ENCODE results near the gene MAG. TPM values are rescaled to one million over a fixed set of nuclear protein-coding genes. Genes with fewer than 3 reads are reported as not detected.

MAG gene
- total RNA-seq, 1 experiment from 2014 or later = not detected

GRCh38 chr19:35261356-35262100 is 30.4 kb upstream of the MAG start:
- no peak overlapping the region for H3K27ac ChIP-seq (ENCODE audit: insufficient read length, low read depth, low read length)
- Mint-ChIP-seq H3K4me3 (no peak overlapping the region), H3K36me3 (ENCODE audit: insufficient read depth in 1 of 3, low read depth in 3 of 3) (peaks cover 26 to 86% (median 80%) of the 10 kb centered on the region in 3 experiments), H3K9me3 (no peaks in the 10 kb centered on the region), H3K27ac (peak overlapping the region in 1 of 3 experiments; percentile 55; a peak in 1 of 7 replicates), H3K4me1 (peaks cover 16% of the 10 kb centered on the region in 2 experiments), H3K27me3 (ENCODE audit: low read depth) (no peaks in the 10 kb centered on the region)
- H2BK5ac ChIP-seq (ENCODE audit: insufficient read length, low read length) = no peak overlapping the region
- H3K4ac ChIP-seq (ENCODE audit: low read depth, low read length) = no peak overlapping the region
- H3K4me2 ChIP-seq (ENCODE audit: insufficient read depth, insufficient read length, low read length) = no peak overlapping the region
- H3K4me1 ChIP-seq (ENCODE audit: insufficient read depth, low read length) = no peaks in the 10 kb centered on the region
- no peak overlapping the region for H4K8ac ChIP-seq (replicated peaks; ENCODE audit: insufficient read length, low read depth, low read length)
- H2AK5ac ChIP-seq (ENCODE audit: insufficient read length, low read length) = no peak overlapping the region
- DNase-seq = peak; percentile 18
- H4K5ac ChIP-seq (ENCODE audit: insufficient read length, low read depth, low read length) = no peak overlapping the region
- H2AFZ ChIP-seq (ENCODE audit: low read length) = no peak overlapping the region
- H3K14ac ChIP-seq (ENCODE audit: insufficient read depth, low read length) = no peak overlapping the region; the same call in 1 of the 2 replicates
- no peaks in the 10 kb centered on the region for H3K79me2 ChIP-seq (ENCODE audit: insufficient read depth, low read length)
- no peak for TF ChIP-seq CTCF (conservative IDR thresholded peaks at IDR 0.05)
- H3T11ph ChIP-seq (ENCODE audit: low read length) = no peak overlapping the region
- H3K56ac ChIP-seq (ENCODE audit: insufficient read length, low read depth, low read length) = no peak overlapping the region
- no peak overlapping the region for H3K23ac ChIP-seq (ENCODE audit: insufficient read length, low read depth, low read length)
- H4K20me1 ChIP-seq (ENCODE audit: control insufficient read depth, insufficient read depth, insufficient read length) = no peaks in the 10 kb centered on the region
- WGBS (ENCODE audit: extremely low coverage, insufficient read length, low lambda C conversion rate) = no CpG with 5 or more reads among the region's 12 CpGs
- no peak overlapping the region for H2BK12ac ChIP-seq (ENCODE audit: insufficient read length, low read depth, low read length)
- no peaks in the 10 kb centered on the region for H3K79me1 ChIP-seq (ENCODE audit: insufficient read depth, low read depth, low read length, poor library complexity, severe bottlenecking)
- H2BK120ac ChIP-seq (ENCODE audit: low read depth, low read length, poor library complexity, severe bottlenecking) = no peak overlapping the region
- no peaks in the 10 kb centered on the region for H3K27me3 ChIP-seq (ENCODE audit: insufficient read depth, low read length)
- no peak overlapping the region for H3K18ac ChIP-seq (ENCODE audit: insufficient read length, low read depth, low read length)
- no peaks in the 10 kb centered on the region for H3K9me3 ChIP-seq (ENCODE audit: control insufficient read depth, low read depth, low read length)
- no peak overlapping the region for H2BK15ac ChIP-seq (ENCODE audit: low read depth, low read length)
- H3K23me2 ChIP-seq (ENCODE audit: insufficient read length, low read depth, low read length, poor library complexity, severe bottlenecking) = no peaks in the 10 kb centered on the region
- H4K91ac ChIP-seq (ENCODE audit: insufficient read length, low read depth, low read length) = no peak overlapping the region
- H2BK20ac ChIP-seq (ENCODE audit: low read depth, low read length, poor library complexity, severe bottlenecking) = no peak overlapping the region
- no peak overlapping the region for H3K9ac ChIP-seq (ENCODE audit: extremely low read depth, insufficient read length, low read length)

All from H9 (cell line).